H9 (cell line): ENCODE measurements around the gene SYNRG. TPM values are rescaled to one million over a fixed set of nuclear protein-coding genes. Genes with fewer than 3 reads are reported as not detected.

ENCODE experiments used
- DNase-seq: peaks from one replicate; pipeline ENCODE4 v3.0.0-alpha.2; 2017
- H2AFZ ChIP-seq: one replicate; pipeline ENCODE4 v1.6.1; 2013; ENCODE audit warnings: mild to moderate bottlenecking, low read length, control low read depth, moderate library complexity
- H2AK5ac ChIP-seq: 2 replicates; pipeline ENCODE4 v1.6.1; 2013; ENCODE audit warnings: low read length, control low read depth, mixed read lengths; ENCODE audit not compliant: insufficient read length
- H2BK120ac ChIP-seq: one replicate; pipeline ENCODE4 v1.6.1; 2013; ENCODE audit warnings: low read depth, mild to moderate bottlenecking, low read length, control low read depth, inconsistent platforms; ENCODE audit not compliant: poor library complexity, severe bottlenecking
- H2BK12ac ChIP-seq: 2 replicates; pipeline ENCODE4 v1.6.1; 2013; ENCODE audit warnings: low read length, control low read depth, mixed read lengths, low read depth; ENCODE audit not compliant: insufficient read length
- H2BK15ac ChIP-seq: 2 replicates; pipeline ENCODE4 v1.6.1; 2013; ENCODE audit warnings: low read depth, low read length, control low read depth
- H2BK20ac ChIP-seq: one replicate; pipeline ENCODE4 v1.6.1; 2013; ENCODE audit warnings: low read depth, mild to moderate bottlenecking, low read length, control low read depth, inconsistent platforms; ENCODE audit not compliant: poor library complexity, severe bottlenecking
- H2BK5ac ChIP-seq: 2 replicates; pipeline ENCODE4 v1.6.1; 2013; ENCODE audit warnings: low read length, control low read depth, mixed read lengths; ENCODE audit not compliant: insufficient read length
- H3K14ac ChIP-seq: 2 replicates; pipeline ENCODE4 v1.6.1; 2013; ENCODE audit warnings: low read length, control low read depth; ENCODE audit not compliant: insufficient read depth
- H3K18ac ChIP-seq: 2 replicates; pipeline ENCODE4 v1.6.1; 2013; ENCODE audit warnings: low read depth, mild to moderate bottlenecking, mixed read lengths, low read length, control low read depth; ENCODE audit not compliant: insufficient read length
- H3K23ac ChIP-seq: 2 replicates; pipeline ENCODE4 v1.6.1; 2013; ENCODE audit warnings: low read length, control low read depth, mixed read lengths, low read depth; ENCODE audit not compliant: insufficient read length
- H3K23me2 ChIP-seq: 2 replicates; pipeline ENCODE4 v1.6.1; 2013; ENCODE audit warnings: low read depth, mild to moderate bottlenecking, mixed read lengths, low read length, control low read depth; ENCODE audit not compliant: insufficient read length, poor library complexity, severe bottlenecking
- H3K27ac ChIP-seq: 2 replicates; pipeline ENCODE4 v1.5.1; 2013; ENCODE audit warnings: low read length, control low read depth, mixed read lengths, low read depth; ENCODE audit not compliant: insufficient read length
- H3K27me3 ChIP-seq: 2 replicates; pipeline ENCODE4 v1.6.1; 2013; ENCODE audit warnings: low read length, control low read depth, inconsistent platforms; ENCODE audit not compliant: insufficient read depth
- H3K4ac ChIP-seq: 2 replicates; pipeline ENCODE4 v1.6.1; 2013; ENCODE audit warnings: low read depth, mild to moderate bottlenecking, control low read depth, inconsistent platforms, low read length, moderate library complexity
- H3K4me1 ChIP-seq: 2 replicates; pipeline ENCODE4 v1.6.1; 2013; ENCODE audit warnings: low read length, control low read depth, inconsistent platforms; ENCODE audit not compliant: insufficient read depth
- H3K4me2 ChIP-seq: 2 replicates; pipeline ENCODE4 v1.6.1; 2013; ENCODE audit warnings: low read length, control low read depth, mixed read lengths; ENCODE audit not compliant: insufficient read length, insufficient read depth
- H3K56ac ChIP-seq: 2 replicates; pipeline ENCODE4 v1.6.1; 2013; ENCODE audit warnings: low read depth, mild to moderate bottlenecking, mixed read lengths, low read length, control low read depth; ENCODE audit not compliant: insufficient read length
- H3K79me1 ChIP-seq: 2 replicates; pipeline ENCODE4 v1.6.1; 2013; ENCODE audit warnings: low read depth, mild to moderate bottlenecking, moderate library complexity, low read length, control low read depth, inconsistent platforms; ENCODE audit not compliant: insufficient read depth, poor library complexity, severe bottlenecking
- H3K79me2 ChIP-seq: 2 replicates; pipeline ENCODE4 v1.6.1; 2013; ENCODE audit warnings: low read length, control low read depth, inconsistent platforms; ENCODE audit not compliant: insufficient read depth
- H3K9ac ChIP-seq: 2 replicates; pipeline ENCODE4 v1.6.1; 2013; ENCODE audit warnings: low read length, control low read depth, mixed read lengths; ENCODE audit not compliant: insufficient read length; ENCODE audit errors: extremely low read depth
- H3K9me3 ChIP-seq: one replicate; pipeline ENCODE4 v1.6.1; 2013; ENCODE audit warnings: low read depth, low read length, inconsistent platforms; ENCODE audit not compliant: control insufficient read depth
- H3T11ph ChIP-seq: one replicate; pipeline ENCODE4 v1.6.1; 2013; ENCODE audit warnings: mild to moderate bottlenecking, low read length, control low read depth, inconsistent platforms
- H4K20me1 ChIP-seq: one replicate; pipeline ENCODE4 v1.6.1; 2013; ENCODE audit not compliant: control insufficient read depth, insufficient read length, insufficient read depth
- H4K5ac ChIP-seq: 2 replicates; pipeline ENCODE4 v1.6.1; 2013; ENCODE audit warnings: low read depth, mild to moderate bottlenecking, mixed read lengths, low read length, control low read depth; ENCODE audit not compliant: insufficient read length
- H4K8ac ChIP-seq: replicated peaks from 2 replicates; pipeline ENCODE4 v1.6.1; 2013; ENCODE audit warnings: low read length, control low read depth, mixed read lengths, low read depth; ENCODE audit not compliant: insufficient read length
- H4K91ac ChIP-seq: 2 replicates; pipeline ENCODE4 v1.6.1; 2013; ENCODE audit warnings: low read depth, mild to moderate bottlenecking, moderate library complexity, mixed read lengths, low read length, control low read depth; ENCODE audit not compliant: insufficient read length
- H3K27ac Mint-ChIP-seq, 3 experiments: 2 replicates in 2 of 3; 3 replicates in 1 of 3; pipeline ENCODE4 v1.8.0; 2020 to 2021; ENCODE audit warnings: mixed read lengths in 3 of 3, mild to moderate bottlenecking in 1 of 3, moderate library complexity in 1 of 3
- H3K27me3 Mint-ChIP-seq: 2 replicates; pipeline ENCODE4 v1.8.0; 2021; ENCODE audit warnings: low read depth, mild to moderate bottlenecking, moderate library complexity, mixed read lengths
- H3K36me3 Mint-ChIP-seq, 3 experiments: 2 replicates in 2 of 3; 3 replicates in 1 of 3; pipeline ENCODE4 v1.8.0; 2020 to 2021; ENCODE audit warnings: low read depth in 3 of 3, mixed read lengths in 3 of 3; ENCODE audit not compliant: insufficient read depth in 1 of 3
- H3K4me1 Mint-ChIP-seq, 2 experiments: 2 replicates each; pipeline ENCODE4 v1.8.0; 2020; ENCODE audit warnings: mixed read lengths in 2 of 2
- H3K4me3 Mint-ChIP-seq, 2 experiments: 2 replicates in 1 of 2; 3 replicates in 1 of 2; pipeline ENCODE4 v1.8.0; 2020 to 2021; ENCODE audit warnings: mild to moderate bottlenecking in 2 of 2, mixed read lengths in 2 of 2, moderate library complexity in 1 of 2
- H3K9me3 Mint-ChIP-seq, 2 experiments: 2 replicates in 1 of 2; 3 replicates in 1 of 2; pipeline ENCODE4 v1.8.0; 2020; ENCODE audit warnings: mild to moderate bottlenecking in 2 of 2, mixed read lengths in 2 of 2, moderate library complexity in 1 of 2
- WGBS: extraction: QIAGEN DNeasy Blood & Tissue Kit; methylation state at CpG from one replicate; pipeline ENCODE4 v1.1.7; 2013; ENCODE audit warnings: missing lambda C conversion rate, low lambda C conversion rate, mixed read lengths; ENCODE audit not compliant: insufficient read length; ENCODE audit errors: extremely low coverage; 5-methylcytosine and 5-hydroxymethylcytosine counted together
- total RNA-seq: library from RNA; stranded (reverse); gene quantifications from 2 replicates; pipeline ENCODE4 v1.2.1, GENCODE V29; 2021
- TF ChIP-seq, protein P1 (sequence below): fragments of 200-600 bp; sonication (generic); conservative IDR thresholded peaks from 3 replicates; pipeline ENCODE4 v1.8.0; 2021; ENCODE audit warnings: antibody characterized with exemption, mild to moderate bottlenecking

SYNRG gene
- total RNA-seq, 1 experiment from 2014 or later: 30.5 TPM

DNA sequence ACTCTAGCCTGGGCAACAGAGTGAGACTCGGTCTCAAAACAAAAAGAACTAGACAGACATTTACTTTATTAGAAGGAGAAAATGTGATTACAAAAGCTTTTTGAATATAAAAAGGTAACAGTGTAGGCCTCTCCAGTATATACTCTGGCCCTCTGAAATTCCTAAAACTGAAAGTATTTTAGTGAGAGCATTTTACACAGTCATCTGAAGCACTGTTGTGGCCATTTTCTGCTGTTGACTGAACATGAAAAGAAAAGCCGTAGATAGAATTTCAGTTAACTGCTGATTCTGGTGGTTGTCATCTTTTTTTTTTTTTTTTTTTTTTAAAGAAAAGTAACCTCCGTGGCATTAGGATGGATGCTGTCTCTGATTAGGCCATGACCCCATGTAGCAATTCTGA lies 103.9 kb downstream of the SYNRG start:
- Mint-ChIP-seq H3K27ac (no peak overlapping the region), H3K27me3 (no peaks in the 10 kb centered on the region), H3K4me3 (no peak overlapping the region; a peak in 1 of 5 replicates), H3K36me3 (peaks cover 0 to 2% (median 0%) of the 10 kb centered on the region in 3 experiments; a peak in 1 of 7 replicates), H3K4me1 (peaks cover 25 to 32% of the 10 kb centered on the region in 2 experiments), H3K9me3 (no peaks in the 10 kb centered on the region)
- Histone ChIP-seq H2BK20ac (no peak overlapping the region), H3K4me2 (no peak overlapping the region), H3K4ac (no peak overlapping the region), H3K4me1 (no peaks in the 10 kb centered on the region; the same call in 1 of the 2 replicates), H3T11ph (no peak overlapping the region), H3K27ac (no peak overlapping the region), H3K56ac (no peak overlapping the region), H3K18ac (no peak overlapping the region), H3K9me3 (no peaks in the 10 kb centered on the region), H2AFZ (no peak overlapping the region), H3K23ac (no peak overlapping the region), H2BK15ac (no peak overlapping the region), H4K20me1 (no peaks in the 10 kb centered on the region), H2BK12ac (no peak overlapping the region), H3K79me2 (peaks cover 5% of the 10 kb centered on the region; the same call in 1 of the 2 replicates), H2AK5ac (no peak overlapping the region), H4K5ac (no peak overlapping the region), H3K14ac (no peak overlapping the region), H3K27me3 (no peaks in the 10 kb centered on the region), H3K79me1 (no peaks in the 10 kb centered on the region), H3K23me2 (no peaks in the 10 kb centered on the region), H3K9ac (no peak overlapping the region), H2BK5ac (no peak overlapping the region), H4K8ac (no peak overlapping the region), H4K91ac (no peak overlapping the region), H2BK120ac (no peak overlapping the region)
- WGBS: no CpG with 5 or more reads among the region's 3 CpGs
- TF ChIP-seq, protein P1, sequence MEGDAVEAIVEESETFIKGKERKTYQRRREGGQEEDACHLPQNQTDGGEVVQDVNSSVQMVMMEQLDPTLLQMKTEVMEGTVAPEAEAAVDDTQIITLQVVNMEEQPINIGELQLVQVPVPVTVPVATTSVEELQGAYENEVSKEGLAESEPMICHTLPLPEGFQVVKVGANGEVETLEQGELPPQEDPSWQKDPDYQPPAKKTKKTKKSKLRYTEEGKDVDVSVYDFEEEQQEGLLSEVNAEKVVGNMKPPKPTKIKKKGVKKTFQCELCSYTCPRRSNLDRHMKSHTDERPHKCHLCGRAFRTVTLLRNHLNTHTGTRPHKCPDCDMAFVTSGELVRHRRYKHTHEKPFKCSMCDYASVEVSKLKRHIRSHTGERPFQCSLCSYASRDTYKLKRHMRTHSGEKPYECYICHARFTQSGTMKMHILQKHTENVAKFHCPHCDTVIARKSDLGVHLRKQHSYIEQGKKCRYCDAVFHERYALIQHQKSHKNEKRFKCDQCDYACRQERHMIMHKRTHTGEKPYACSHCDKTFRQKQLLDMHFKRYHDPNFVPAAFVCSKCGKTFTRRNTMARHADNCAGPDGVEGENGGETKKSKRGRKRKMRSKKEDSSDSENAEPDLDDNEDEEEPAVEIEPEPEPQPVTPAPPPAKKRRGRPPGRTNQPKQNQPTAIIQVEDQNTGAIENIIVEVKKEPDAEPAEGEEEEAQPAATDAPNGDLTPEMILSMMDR: no peak
- DNase-seq: no peak
